Breast epithelium (tissue), 4 donors: ENCODE results near the gene ACER3. TPM values are rescaled to one million over a fixed set of nuclear protein-coding genes. Genes with fewer than 3 reads are reported as not detected.

ENCODE experiments used
- DNase-seq, 2 donors: peaks; one replicate each; pipeline ENCODE4 v3.0.0-alpha.2; 2019; ENCODE audit warnings: low spot score in 2 of 2
- H3K27ac ChIP-seq, 2 donors: fragments of 200-600 bp; sonication (generic) in 1 of 2; one replicate each; pipeline ENCODE4 v1.5.1; 2016 to 2019; ENCODE audit warnings: mild to moderate bottlenecking in 1 of 2
- H3K27me3 ChIP-seq, 2 donors: fragments of 200-600 bp; sonication (generic) in 1 of 2; one replicate each; pipeline versions ENCODE4 v1.5.1 to v1.6.0; 2017 to 2019; ENCODE audit warnings: control low read depth in 1 of 2, mild to moderate bottlenecking in 1 of 2
- H3K36me3 ChIP-seq: fragments of 200-600 bp; one replicate; pipeline ENCODE4 v1.5.1; 2019
- H3K4me1 ChIP-seq, 2 donors: fragments of 200-600 bp; sonication (generic); one replicate each; pipeline ENCODE4 v1.5.1; 2016 to 2019; ENCODE audit warnings: control low read depth in 1 of 2
- H3K4me3 ChIP-seq, 3 donors: fragments of 200-600 bp; sonication (generic); 1 replicate in 2 of 3; 2 replicates in 1 of 3; pipeline ENCODE4 v1.5.1; 2016 to 2019; ENCODE audit warnings: mild to moderate bottlenecking in 3 of 3, moderate library complexity in 2 of 3
- H3K9me3 ChIP-seq, 2 donors: fragments of 200-600 bp; sonication (generic) in 1 of 2; one replicate each; pipeline ENCODE4 v1.5.1; 2016 to 2019; ENCODE audit warnings: control low read depth in 1 of 2
- CTCF ChIP-seq, 3 donors: fragments of 450-650 bp; IDR thresholded peaks; one replicate each; pipeline ENCODE4 v1.5.1; 2016 to 2017; ENCODE audit warnings: antibody characterized with exemption in 3 of 3, mild to moderate bottlenecking in 3 of 3, moderate library complexity in 3 of 3
- POLR2A ChIP-seq: fragments of 450-650 bp; IDR thresholded peaks from one replicate; pipeline ENCODE4 v1.6.1; 2016; ENCODE audit warnings: antibody characterized with exemption, mild to moderate bottlenecking, moderate library complexity
- POLR2AphosphoS5 ChIP-seq, 3 donors: sonication (generic); formaldehyde crosslinking; IDR thresholded peaks; one replicate each; pipeline ENCODE4 v1.6.1; 2017; ENCODE audit warnings: antibody characterized with exemption in 3 of 3
- intact Hi-C: fragments of 100-400 bp; cut with DNase I; formaldehyde crosslinking; loops from one replicate; pipeline ENCODE4 v1.15.1; 2023; ENCODE audit warnings: low total_unique reads
- total RNA-seq, 3 donors: library from RNA; depleted of rRNA; stranded (reverse); fragments of >200 nt; gene quantifications; one replicate each; pipeline ENCODE4 v1.1.0, GENCODE V29; 2016

The ACER3 gene
- total RNA-seq, 3 donors from 2014 or later = 8.2 to 35.2 (median 12.9) TPM

GRCh38 chr11:77040889-77041288 is 180.2 kb downstream of the ACER3 start:
- Histone ChIP-seq H3K4me1 (no peaks in the 10 kb centered on the region), H3K36me3 (no peaks in the 10 kb centered on the region), H3K27ac (no peak overlapping the region), H3K4me3 (no peak overlapping the region), H3K27me3 (peaks cover 4 to 48% of the 10 kb centered on the region in 2 donors), H3K9me3 (no peaks in the 10 kb centered on the region)
- intact Hi-C loops = no loop called here
- no peak for DNase-seq
- TF ChIP-seq CTCF (IDR thresholded peaks at IDR 0.05) = no peak
- no peak for TF ChIP-seq POLR2AphosphoS5 (IDR thresholded peaks at IDR 0.05)
- TF ChIP-seq POLR2A = no peak

GRCh38 chr11:77042111-77042726 is 181.5 kb downstream of the ACER3 start:
- Histone ChIP-seq H3K4me1 (no peaks in the 10 kb centered on the region), H3K9me3 (no peaks in the 10 kb centered on the region), H3K36me3 (no peaks in the 10 kb centered on the region), H3K4me3 (no peak overlapping the region), H3K27ac (no peak overlapping the region), H3K27me3 (peaks cover 4 to 50% of the 10 kb centered on the region in 2 donors)
- intact Hi-C loops = no loop called here
- TF ChIP-seq POLR2AphosphoS5 (IDR thresholded peaks at IDR 0.05) (no peak), POLR2A (no peak), CTCF (IDR thresholded peaks at IDR 0.05) (no peak)
- no peak for DNase-seq

- Histone ChIP-seq H3K27ac (no peak overlapping the region), H3K9me3 (no peaks in the 10 kb centered on the region), H3K27me3 (peaks cover 4 to 39% of the 10 kb centered on the region in 2 donors), H3K4me1 (no peaks in the 10 kb centered on the region), H3K36me3 (no peaks in the 10 kb centered on the region), H3K4me3 (no peak overlapping the region)
- no peak for DNase-seq
- TF ChIP-seq POLR2AphosphoS5 (IDR thresholded peaks at IDR 0.05) (no peak), POLR2A (no peak), CTCF (IDR thresholded peaks at IDR 0.05) (no peak)
- intact Hi-C loops = no loop called here
These were observed 183.6 kb downstream of the ACER3 start for GRCh38 chr11:77044356-77044755.

- Histone ChIP-seq H3K4me1 (no peaks in the 10 kb centered on the region), H3K27me3 (peaks cover 4 to 34% of the 10 kb centered on the region in 2 donors), H3K36me3 (no peaks in the 10 kb centered on the region), H3K4me3 (no peak overlapping the region), H3K9me3 (no peaks in the 10 kb centered on the region), H3K27ac (no peak overlapping the region)
- no peak for DNase-seq
- TF ChIP-seq POLR2A = no peak
- TF ChIP-seq CTCF (IDR thresholded peaks at IDR 0.05) = no peak
- TF ChIP-seq POLR2AphosphoS5 (IDR thresholded peaks at IDR 0.05) = no peak
- intact Hi-C loops = no loop called here
These were observed 184.2 kb downstream of the ACER3 start for GRCh38 chr11:77044886-77045285.

GRCh38 chr11:77046060-77046501 is 185.4 kb downstream of the ACER3 start:
- Histone ChIP-seq H3K27me3 (peaks cover 0 to 22% of the 10 kb centered on the region in 2 donors), H3K27ac (no peak overlapping the region), H3K4me1 (no peaks in the 10 kb centered on the region), H3K9me3 (no peaks in the 10 kb centered on the region), H3K4me3 (peak overlapping the region in 1 of 3 donors; percentile 12), H3K36me3 (no peaks in the 10 kb centered on the region)
- no peak for TF ChIP-seq POLR2A
- no peak for TF ChIP-seq POLR2AphosphoS5 (IDR thresholded peaks at IDR 0.05)
- TF ChIP-seq CTCF (IDR thresholded peaks at IDR 0.05) = peak in 2 of 3 donors; percentile 28 to 68
- DNase-seq = no peak
- intact Hi-C loops = no loop called here
